ENCODE results near the gene RTN3. TPM values are rescaled to one million over a fixed set of nuclear protein-coding genes. Genes with fewer than 3 reads are reported as not detected.

RTN3 gene
- total RNA-seq, 1 donor from 2014 or later, result 140 TPM

- H3K27me3 ChIP-seq (ENCODE audit: low read depth), result no peaks in the 10 kb centered on the region
- no peak for DNase-seq
- H3K4me3 ChIP-seq, result no peak overlapping the region
- no peaks in the 10 kb centered on the region for H3K36me3 ChIP-seq
- no peaks in the 10 kb centered on the region for H3K9me3 ChIP-seq
- intact Hi-C loops (cut with DNase I), result no loop called here
- H3K27ac ChIP-seq, result no peak overlapping the region
- ATAC-seq, result no peak
- no peak for TF ChIP-seq CTCF (IDR thresholded peaks at IDR 0.05)
- no peaks in the 10 kb centered on the region for H3K4me1 ChIP-seq
These were observed 123.0 kb downstream of the RTN3 start for GRCh38 chr11:63804259-63804658.

- DNase-seq, result no peak
- no peak for ATAC-seq
- intact Hi-C loops (cut with DNase I), result no loop called here
- no peaks in the 10 kb centered on the region for H3K9me3 ChIP-seq
- TF ChIP-seq CTCF (IDR thresholded peaks at IDR 0.05), result no peak
- H3K36me3 ChIP-seq, result no peaks in the 10 kb centered on the region
- peak overlapping the region; percentile 53 for H3K27ac ChIP-seq
- no peaks in the 10 kb centered on the region for H3K4me1 ChIP-seq
- no peak overlapping the region for H3K4me3 ChIP-seq
- no peaks in the 10 kb centered on the region for H3K27me3 ChIP-seq (ENCODE audit: low read depth)
These were observed 124.6 kb downstream of the RTN3 start for GRCh38 chr11:63805844-63806415.

Other genes with a start within 250 kb of the RTN3 start
- 2.2 TPM for gene PLAAT5, start 190.3 kb upstream of the RTN3 start, total RNA-seq
- 0.68 TPM for gene LGALS12, start 175.4 kb upstream of the RTN3 start, total RNA-seq
- 150 TPM for gene PLAAT4, start 144.7 kb upstream of the RTN3 start, total RNA-seq
- 2.9 TPM for gene PLAAT2, start 118.1 kb upstream of the RTN3 start, total RNA-seq
- 81.9 TPM for gene PLAAT3, start 67.1 kb upstream of the RTN3 start, total RNA-seq
- gene ATL3, start 10.1 kb upstream of the RTN3 start, total RNA-seq, result 72.8 TPM
- 9.3 TPM for gene ZFTA, start 87.3 kb downstream of the RTN3 start, total RNA-seq
- gene SPINDOC, start 132.0 kb downstream of the RTN3 start, total RNA-seq, result 21.7 TPM
- 44.9 TPM for gene MARK2, start 157.6 kb downstream of the RTN3 start, total RNA-seq
- 0.18 TPM for gene RCOR2, start 235.7 kb downstream of the RTN3 start, total RNA-seq

All from lower lobe of right lung (tissue), 2 donors.